CD8-positive, alpha-beta memory T cell (primary cell): Measurements from ENCODE around the gene ZDHHC15. TPM values are rescaled to one million over a fixed set of nuclear protein-coding genes. Genes with fewer than 3 reads are reported as not detected.
"Not testable (repeated sequence)": the region's sequence is repeated elsewhere in the genome, so short reads cannot be mapped to it uniquely, and the experiment has no call there.

Source experiments
- CTCF ChIA-PET: fragments of 350-600 bp; sonication (Branson Sonifier 250); formaldehyde crosslinking; loops from one replicate; lab custom pipeline; 2021; ENCODE audit warnings: antibody characterized with exemption; lab: Charles Lee
- POLR2A ChIA-PET: fragments of 350-600 bp; sonication (Branson Sonifier 250); formaldehyde crosslinking; loops from one replicate; lab custom pipeline; 2021; ENCODE audit warnings: antibody characterized with exemption; lab: Charles Lee
- DNase-seq, 5 donors: peaks; one replicate each; pipeline versions ENCODE4 v3.0.0 to v3.0.0-alpha.2; 2020 to 2022; ENCODE audit warnings: mixed read lengths in 1 of 5
- H3K27ac ChIP-seq: one replicate; pipeline ENCODE4 v1.7.0; 2013; ENCODE audit warnings: low read depth, mild to moderate bottlenecking, low read length, moderate library complexity
- H3K27me3 ChIP-seq: 2 replicates; pipeline ENCODE4 v1.7.0; 2013; ENCODE audit warnings: low read length, mild to moderate bottlenecking; ENCODE audit not compliant: insufficient read depth, poor library complexity, severe bottlenecking
- H3K36me3 ChIP-seq: 2 replicates; pipeline ENCODE4 v1.7.0; 2013; ENCODE audit warnings: mild to moderate bottlenecking, low read length, moderate library complexity; ENCODE audit not compliant: insufficient read depth
- H3K4me1 ChIP-seq: 2 replicates; pipeline ENCODE4 v1.7.0; 2013; ENCODE audit warnings: mild to moderate bottlenecking, low read length, moderate library complexity; ENCODE audit not compliant: insufficient read depth
- H3K4me3 ChIP-seq: 2 replicates; pipeline ENCODE4 v1.7.0; 2013; ENCODE audit warnings: mild to moderate bottlenecking, low read length
- H3K9me3 ChIP-seq: 2 replicates; pipeline ENCODE4 v1.7.0; 2013; ENCODE audit warnings: mild to moderate bottlenecking, low read length
- H3K27ac Mint-ChIP-seq, 8 donors: one replicate each; pipeline ENCODE4 v1.8.0; 2020 to 2021; ENCODE audit warnings: mixed read lengths in 8 of 8, mild to moderate bottlenecking in 6 of 8, inconsistent platforms in 3 of 8, moderate library complexity in 3 of 8
- H3K27me3 Mint-ChIP-seq, 2 donors: one replicate each; pipeline ENCODE4 v1.8.0; 2020 to 2021; ENCODE audit warnings: mixed read lengths in 2 of 2, mild to moderate bottlenecking in 1 of 2, moderate library complexity in 1 of 2
- H3K36me3 Mint-ChIP-seq, 3 donors: one replicate each; pipeline ENCODE4 v1.8.0; 2020 to 2021; ENCODE audit warnings: mixed read lengths in 3 of 3, inconsistent platforms in 1 of 3, mild to moderate bottlenecking in 1 of 3
- H3K4me1 Mint-ChIP-seq, 3 donors: one replicate each; pipeline ENCODE4 v1.8.0; 2020 to 2021; ENCODE audit warnings: mixed read lengths in 3 of 3, inconsistent platforms in 1 of 3, mild to moderate bottlenecking in 1 of 3
- H3K4me3 Mint-ChIP-seq, 7 donors: one replicate each; pipeline ENCODE4 v1.8.0; 2020 to 2021; ENCODE audit warnings: mixed read lengths in 7 of 7, mild to moderate bottlenecking in 6 of 7, moderate library complexity in 4 of 7, inconsistent platforms in 2 of 7
- H3K9me3 Mint-ChIP-seq, 5 donors: one replicate each; pipeline ENCODE4 v1.8.0; 2020 to 2022; ENCODE audit warnings: mixed read lengths in 5 of 5, mild to moderate bottlenecking in 3 of 5, moderate library complexity in 2 of 5, inconsistent platforms in 1 of 5
- polyA plus RNA-seq: library from polyadenylated mRNA; unstranded; fragments of 300-500 nt; fragmentation: Illumina TruSeq; gene quantifications from one replicate; pipeline ENCODE4 v1.2.3, GENCODE V29; 2021
- total RNA-seq, 2 experiments: library from RNA; stranded (reverse); gene quantifications; one replicate each; pipeline ENCODE4 v1.2.3, GENCODE V29; 2021

The ZDHHC15 gene
- total and polyA plus RNA-seq, 3 experiments from 2014 or later: 0.04 to 0.26 TPM; not detected in 1

DNA sequence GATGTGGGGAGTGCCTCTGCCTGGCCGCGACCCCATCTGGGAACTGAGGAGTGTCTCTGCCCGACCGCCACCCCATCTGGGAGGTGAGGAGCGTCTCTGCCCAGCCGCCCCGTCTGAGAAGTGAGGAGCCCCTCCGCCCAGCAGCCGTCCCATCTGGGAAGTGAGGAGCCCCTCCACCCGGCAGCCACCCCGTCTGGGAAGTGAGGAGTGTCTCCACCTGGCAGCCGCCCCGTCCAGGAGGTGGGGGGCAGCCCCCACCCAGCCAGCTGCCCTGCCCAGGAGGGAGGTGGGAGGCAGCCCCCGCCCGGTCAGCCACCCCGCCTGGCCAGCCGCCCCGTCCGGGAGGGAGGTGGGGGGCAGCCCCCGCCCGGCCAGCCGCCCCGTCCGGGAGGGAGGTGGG is 115.7 kb downstream of the ZDHHC15 start:
- H3K27me3 Mint-ChIP-seq, H3K4me1 ChIP-seq, H3K27ac Mint-ChIP-seq, POLR2A ChIA-PET, H3K27me3 ChIP-seq, H3K4me3 ChIP-seq, CTCF ChIA-PET, DNase-seq, H3K36me3 Mint-ChIP-seq, H3K27ac ChIP-seq, H3K9me3 ChIP-seq, H3K4me1 Mint-ChIP-seq, H3K36me3 ChIP-seq, H3K4me3 Mint-ChIP-seq: not testable (repeated sequence)
- H3K9me3 Mint-ChIP-seq: peaks cover 0 to 21% (median 13%) of the 10 kb centered on the region in 5 donors

DNA sequence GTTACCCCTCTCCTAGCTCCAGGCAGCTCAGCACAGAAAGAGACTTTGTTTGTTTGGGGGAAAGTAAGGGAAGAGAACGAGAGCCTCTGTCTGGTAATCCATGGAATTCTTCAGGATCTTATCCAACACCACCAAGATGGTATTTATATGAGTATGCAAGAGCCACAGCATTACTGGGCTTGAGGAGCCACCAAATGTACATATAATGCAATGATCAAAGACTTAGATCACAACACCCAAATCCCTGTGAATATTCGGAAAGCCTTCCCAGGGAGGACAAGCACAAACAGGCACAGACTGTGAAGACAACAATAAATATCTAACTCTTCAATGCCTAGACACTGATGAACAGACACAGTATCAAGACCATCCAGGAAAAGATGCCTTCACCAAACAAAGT is 132.4 kb downstream of the ZDHHC15 start:
- H3K4me3 Mint-ChIP-seq: no peak overlapping the region
- Histone ChIP-seq H3K36me3 (no peaks in the 10 kb centered on the region), H3K27me3 (no peaks in the 10 kb centered on the region), H3K4me3 (no peak overlapping the region), H3K4me1 (no peaks in the 10 kb centered on the region), H3K9me3 (no peaks in the 10 kb centered on the region), H3K27ac (no peak overlapping the region)
- no peaks in the 10 kb centered on the region for H3K4me1 Mint-ChIP-seq
- H3K36me3 Mint-ChIP-seq: no peaks in the 10 kb centered on the region
- ChIA-PET CTCF (no interaction called here), POLR2A (no interaction called here)
- no peak for DNase-seq
- no peak overlapping the region for H3K27ac Mint-ChIP-seq
- peaks cover 0 to 12% of the 10 kb centered on the region in 2 donors for H3K27me3 Mint-ChIP-seq
- H3K9me3 Mint-ChIP-seq: peaks cover 14 to 45% (median 18%) of the 10 kb centered on the region in 5 donors

DNA sequence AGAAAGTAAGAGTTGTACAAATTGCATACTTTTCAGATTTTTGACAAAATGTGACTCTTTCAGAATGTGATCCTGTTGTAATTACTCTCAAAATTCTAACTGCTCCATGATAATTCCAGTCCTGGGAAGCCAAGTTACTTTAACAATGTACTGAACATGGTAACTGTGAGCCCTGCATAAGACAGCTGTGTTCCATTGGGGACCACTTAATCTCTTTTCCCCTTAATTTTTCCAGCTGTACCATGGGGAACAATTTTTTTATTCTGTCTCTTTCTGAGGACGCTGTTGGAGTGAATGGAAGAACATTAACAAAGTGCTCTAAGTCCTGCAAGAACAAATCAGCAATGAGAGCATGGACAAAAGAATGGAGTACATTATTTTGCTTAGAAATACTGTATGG is 153.1 kb downstream of the ZDHHC15 start:
- ChIA-PET CTCF (no interaction called here), POLR2A (no interaction called here)
- Mint-ChIP-seq H3K36me3 (no peaks in the 10 kb centered on the region), H3K27ac (no peak overlapping the region), H3K27me3 (no peaks in the 10 kb centered on the region), H3K4me1 (no peaks in the 10 kb centered on the region), H3K4me3 (no peak overlapping the region), H3K9me3 (no peaks in the 10 kb centered on the region)
- no peak overlapping the region for H3K27ac ChIP-seq
- no peak for DNase-seq
- no peaks in the 10 kb centered on the region for H3K9me3 ChIP-seq
- H3K27me3 ChIP-seq: no peaks in the 10 kb centered on the region
- no peaks in the 10 kb centered on the region for H3K4me1 ChIP-seq
- H3K36me3 ChIP-seq: no peaks in the 10 kb centered on the region
- H3K4me3 ChIP-seq: no peak overlapping the region

DNA sequence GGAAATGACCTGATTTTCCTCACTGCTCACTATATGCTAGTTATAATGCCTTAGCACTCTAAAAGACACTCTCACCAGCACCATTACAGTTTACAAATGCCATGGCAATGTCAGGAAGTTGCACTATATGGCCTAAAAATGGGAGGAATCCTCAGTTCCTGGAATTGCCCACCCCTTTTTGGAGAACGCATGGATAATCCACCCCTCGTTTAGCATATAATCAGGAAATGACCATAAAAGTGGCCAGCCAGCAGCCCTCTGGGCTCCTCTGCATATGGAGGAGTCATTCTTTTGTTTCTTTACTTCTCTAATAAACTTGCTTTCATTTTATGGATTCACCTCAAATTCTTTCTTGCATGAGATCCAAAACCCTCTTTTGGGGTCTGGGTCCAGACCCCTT is 156.0 kb downstream of the ZDHHC15 start:
- no peaks in the 10 kb centered on the region for H3K27me3 ChIP-seq
- CTCF ChIA-PET: no interaction called here
- H3K4me1 Mint-ChIP-seq: no peaks in the 10 kb centered on the region
- no peak overlapping the region for H3K4me3 ChIP-seq
- H3K27ac Mint-ChIP-seq: no peak overlapping the region
- H3K36me3 Mint-ChIP-seq: peaks cover 0 to 12% (median 2%) of the 10 kb centered on the region in 3 donors
- H3K4me3 Mint-ChIP-seq: no peak overlapping the region
- no peak overlapping the region for H3K27ac ChIP-seq
- no peaks in the 10 kb centered on the region for H3K36me3 ChIP-seq
- POLR2A ChIA-PET: no interaction called here
- no peaks in the 10 kb centered on the region for H3K9me3 ChIP-seq
- DNase-seq: no peak
- H3K4me1 ChIP-seq: no peaks in the 10 kb centered on the region
- peaks cover 0 to 9% (median 4%) of the 10 kb centered on the region in 5 donors for H3K9me3 Mint-ChIP-seq
- no peaks in the 10 kb centered on the region for H3K27me3 Mint-ChIP-seq

DNA sequence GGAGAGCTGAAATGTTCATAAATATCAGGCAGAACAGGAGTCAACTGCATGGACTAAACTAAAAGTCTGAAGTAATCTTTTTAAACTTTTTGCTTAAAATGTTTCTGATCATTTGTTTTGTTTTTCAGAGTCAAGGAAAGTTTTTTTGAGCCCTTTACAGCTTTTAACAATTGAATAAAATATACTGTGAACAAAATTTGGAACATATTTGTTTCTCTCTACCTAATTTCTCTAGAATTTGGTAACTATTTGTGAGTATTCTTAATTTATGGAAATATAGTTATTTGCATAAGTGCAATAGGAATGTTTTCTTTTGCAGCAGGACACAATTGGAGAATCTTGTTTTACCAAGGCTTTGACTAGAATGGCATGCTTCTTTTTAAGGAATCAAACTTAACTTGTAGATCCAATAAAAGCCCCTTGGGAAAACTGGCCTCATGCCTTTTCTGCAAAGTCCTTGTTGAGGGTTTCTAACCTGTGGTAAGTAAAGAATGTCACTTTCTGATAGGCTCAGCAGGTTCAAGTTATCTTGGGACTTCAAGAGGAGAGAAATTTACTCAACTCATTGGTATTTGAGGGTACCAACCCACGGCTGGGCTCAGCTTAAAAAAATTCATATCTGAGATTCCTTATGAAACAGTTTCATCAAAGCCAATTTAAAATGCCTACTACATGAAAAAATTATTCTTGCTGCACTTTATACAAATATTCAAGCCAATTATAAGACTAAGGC is 157.4 kb downstream of the ZDHHC15 start:
- no peak for DNase-seq
- Mint-ChIP-seq H3K27me3 (no peaks in the 10 kb centered on the region), H3K9me3 (peaks cover 0 to 9% (median 4%) of the 10 kb centered on the region in 5 donors), H3K36me3 (peaks cover 0 to 18% (median 2%) of the 10 kb centered on the region in 3 donors), H3K27ac (no peak overlapping the region), H3K4me1 (no peaks in the 10 kb centered on the region), H3K4me3 (no peak overlapping the region)
- H3K9me3 ChIP-seq: no peaks in the 10 kb centered on the region
- no peak overlapping the region for H3K4me3 ChIP-seq
- no peaks in the 10 kb centered on the region for H3K4me1 ChIP-seq
- no peaks in the 10 kb centered on the region for H3K27me3 ChIP-seq
- CTCF ChIA-PET: no interaction called here
- no peak overlapping the region for H3K27ac ChIP-seq
- H3K36me3 ChIP-seq: no peaks in the 10 kb centered on the region
- POLR2A ChIA-PET: no interaction called here

DNA sequence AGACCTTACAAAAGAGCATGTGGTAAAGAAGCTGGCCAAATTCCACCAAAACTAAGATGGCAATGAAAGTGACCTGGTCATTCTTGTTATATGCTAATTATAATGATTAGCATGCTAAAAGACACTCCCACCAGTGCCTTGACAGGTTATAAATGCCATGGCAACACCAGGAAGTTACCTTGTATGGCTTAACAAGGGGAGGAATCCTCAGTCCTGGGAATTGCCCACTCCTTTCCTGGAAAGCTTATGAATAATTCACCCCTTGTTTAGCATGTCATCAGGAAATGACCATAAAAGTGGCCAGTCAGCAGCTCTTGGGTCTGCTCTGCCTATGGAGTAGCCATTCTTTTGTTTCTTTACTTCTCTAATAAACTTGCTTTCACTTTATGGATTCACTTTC is 161.0 kb downstream of the ZDHHC15 start:
- DNase-seq: no peak
- Histone ChIP-seq H3K9me3 (no peaks in the 10 kb centered on the region), H3K4me1 (no peaks in the 10 kb centered on the region), H3K27me3 (no peaks in the 10 kb centered on the region), H3K4me3 (no peak overlapping the region), H3K27ac (no peak overlapping the region), H3K36me3 (no peaks in the 10 kb centered on the region)
- H3K27me3 Mint-ChIP-seq: peaks cover 0 to 3% of the 10 kb centered on the region in 2 donors
- H3K4me3 Mint-ChIP-seq: no peak overlapping the region
- ChIA-PET CTCF (no interaction called here), POLR2A (interaction anchor here (0.6 kb wide), 1 partner anchor 1026 kb away, joined by 3 read pairs; no protein-coding TSS in a partner anchor)
- peaks cover 0 to 9% (median 4%) of the 10 kb centered on the region in 5 donors for H3K9me3 Mint-ChIP-seq
- H3K4me1 Mint-ChIP-seq: no peaks in the 10 kb centered on the region
- no peak overlapping the region for H3K27ac Mint-ChIP-seq
- H3K36me3 Mint-ChIP-seq: peaks cover 0 to 18% (median 2%) of the 10 kb centered on the region in 3 donors

DNA sequence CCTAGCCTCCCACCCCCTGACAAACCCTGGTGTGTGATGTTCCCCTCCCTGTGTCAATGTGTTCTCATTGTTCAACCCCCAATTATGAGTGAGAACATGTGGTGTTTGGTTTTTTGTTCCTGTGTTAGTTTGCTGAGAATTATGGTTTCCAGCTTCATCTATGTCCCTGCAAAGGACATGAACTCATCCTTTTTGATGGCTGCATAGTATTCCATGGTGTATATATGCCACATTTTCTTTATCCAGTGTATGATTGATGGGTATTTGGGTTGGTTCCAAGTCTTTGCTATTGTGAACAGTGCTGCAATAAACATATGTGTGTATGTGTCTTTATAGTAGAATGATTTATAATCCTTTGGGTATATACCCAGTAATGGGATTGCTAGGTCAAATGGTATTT is 174.2 kb downstream of the ZDHHC15 start:
- DNase-seq, H3K27me3 Mint-ChIP-seq, H3K36me3 ChIP-seq, H3K27ac Mint-ChIP-seq, H3K9me3 ChIP-seq, H3K4me3 Mint-ChIP-seq, H3K4me1 Mint-ChIP-seq, H3K27me3 ChIP-seq, CTCF ChIA-PET, H3K27ac ChIP-seq, POLR2A ChIA-PET, H3K4me3 ChIP-seq, H3K4me1 ChIP-seq: not testable (repeated sequence)
- Mint-ChIP-seq H3K9me3 (peaks cover 0 to 38% (median 10%) of the 10 kb centered on the region in 5 donors), H3K36me3 (peaks cover 12 to 37% (median 12%) of the 10 kb centered on the region in 3 donors)

DNA sequence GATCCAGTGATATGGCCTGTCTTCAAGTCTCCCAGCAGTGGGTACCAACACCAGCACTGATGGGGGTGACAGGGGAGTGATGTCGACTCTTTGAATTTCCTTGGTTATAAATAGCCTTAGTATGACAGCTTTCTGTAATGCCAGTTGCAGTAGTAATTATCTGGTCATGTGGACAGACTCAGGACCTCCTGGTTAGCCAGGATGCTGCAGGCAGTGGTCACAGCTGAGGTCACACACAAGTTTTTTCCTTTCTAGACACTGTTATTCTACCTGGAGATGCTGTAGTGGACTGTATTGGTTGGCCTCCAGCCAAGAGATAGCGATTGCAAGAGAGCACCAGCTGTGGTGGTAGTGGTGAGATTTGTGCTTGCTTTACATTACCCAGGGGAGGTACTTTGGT is 185.3 kb downstream of the ZDHHC15 start:
- no peak overlapping the region for H3K4me3 ChIP-seq
- H3K27me3 ChIP-seq: no peaks in the 10 kb centered on the region
- no peak for DNase-seq
- H3K36me3 ChIP-seq: no peaks in the 10 kb centered on the region
- Mint-ChIP-seq H3K27me3 (no peaks in the 10 kb centered on the region), H3K4me3 (no peak overlapping the region), H3K36me3 (peaks cover under 1 to 14% (median 13%) of the 10 kb centered on the region in 3 donors), H3K4me1 (no peaks in the 10 kb centered on the region), H3K27ac (no peak overlapping the region), H3K9me3 (peaks cover under 1 to 17% (median 9%) of the 10 kb centered on the region in 5 donors)
- H3K9me3 ChIP-seq: no peaks in the 10 kb centered on the region
- ChIA-PET POLR2A (no interaction called here), CTCF (no interaction called here)
- no peaks in the 10 kb centered on the region for H3K4me1 ChIP-seq
- no peak overlapping the region for H3K27ac ChIP-seq
